GM12878 (cell line): ENCODE data around the gene PIGU. TPM values are rescaled to one million over a fixed set of nuclear protein-coding genes. Genes with fewer than 3 reads are reported as not detected.

Experiments used
- ATAC-seq: fragments of 200-7000 bp; cut with Tn5 transposase; 3 replicates; pipeline ENCODE4 v1.9.1; 2020; ENCODE audit warnings: mild to moderate bottlenecking, moderate library complexity
- BruUV-seq: library from RNA; stranded (reverse); fragments of 400-500 nt; replicated peaks from 2 replicates; lab custom pipeline; 2021; lab: Mats Ljungman, UMichigan
- CTCF ChIA-PET: fragments of 300-600 bp; sonication (Branson Sonifier 250); formaldehyde crosslinking; extraction: SDS; loops from one replicate; lab custom pipeline; 2021; ENCODE audit warnings: inconsistent platforms; lab: Yijun Ruan, JAX
- POLR2A ChIA-PET: fragments of 350-600 bp; formaldehyde crosslinking; extraction: SDS; loops from one replicate; lab custom pipeline; 2021; ENCODE audit warnings: inconsistent platforms; lab: Charles Lee
- RAD21 ChIA-PET: fragments of 300-600 bp; sonication (Branson Sonifier 250); formaldehyde crosslinking; loops from one replicate; lab custom pipeline; 2023; ENCODE audit warnings: antibody characterized with exemption; ENCODE audit not compliant: unreplicated experiment; lab: Charles Lee
- SMC1A ChIA-PET: fragments of 300-600 bp; sonication (Branson Sonifier 250); formaldehyde crosslinking; loops from one replicate; lab custom pipeline; 2023; ENCODE audit not compliant: unreplicated experiment, uncharacterized antibody; lab: Charles Lee
- DNase-seq: peaks from one replicate; pipeline ENCODE4 v3.0.0-alpha.2; 2011; ENCODE audit warnings: low read depth, low spot score
- FAIRE-seq: peaks from 3 replicates; lab custom pipeline; 2011; peaks lifted over from hg19 to GRCh38; lab: Jason Lieb, UNC
- H2AFZ ChIP-seq: 2 replicates; pipeline ENCODE4 v1.6.0; 2011; ENCODE audit warnings: low read depth, low read length, control low read depth; ENCODE audit not compliant: control insufficient read depth
- H3K27ac ChIP-seq: 2 replicates; pipeline ENCODE4 v1.5.1; 2011; ENCODE audit warnings: control low read depth; ENCODE audit not compliant: control insufficient read depth, insufficient read depth
- H3K27me3 ChIP-seq, 2 experiments: replicated peaks in 1 of 2; 2 replicates each; pipeline versions ENCODE4 v1.6.0 to v1.6.1; 2011; ENCODE audit warnings: low read length in 1 of 2; ENCODE audit not compliant: control insufficient read depth in 2 of 2, insufficient read depth in 2 of 2
- H3K36me3 ChIP-seq, 2 experiments: 2 replicates each; pipeline ENCODE4 v1.5.1; 2011; ENCODE audit warnings: low read length in 1 of 2; ENCODE audit not compliant: control insufficient read depth in 2 of 2, insufficient read depth in 2 of 2
- H3K4me1 ChIP-seq: 2 replicates; pipeline ENCODE4 v1.6.1; 2011; ENCODE audit warnings: mild to moderate bottlenecking, low read length, moderate library complexity, mixed read lengths; ENCODE audit not compliant: control insufficient read depth, insufficient read depth
- H3K4me2 ChIP-seq: 2 replicates; pipeline ENCODE4 v1.6.0; 2011; ENCODE audit warnings: control low read depth; ENCODE audit not compliant: control insufficient read depth, insufficient read depth
- H3K4me3 ChIP-seq: fragments of 200-600 bp; sonication (generic); 2 replicates; pipeline ENCODE4 v1.5.1; 2016
- H3K79me2 ChIP-seq: 2 replicates; pipeline ENCODE4 v1.6.0; 2011; ENCODE audit warnings: low read length; ENCODE audit not compliant: control insufficient read depth, insufficient read depth
- H3K9ac ChIP-seq: 2 replicates; pipeline ENCODE4 v1.8.0; 2011; ENCODE audit warnings: low read length, control low read depth, mixed read lengths; ENCODE audit not compliant: control insufficient read depth, insufficient read depth
- H3K9me3 ChIP-seq: replicated peaks from 3 replicates; pipeline ENCODE4 v1.5.1; 2011; ENCODE audit warnings: mild to moderate bottlenecking, low read length; ENCODE audit not compliant: control insufficient read depth, insufficient read depth
- H4K20me1 ChIP-seq: 2 replicates; pipeline ENCODE4 v1.6.0; 2011; ENCODE audit not compliant: control insufficient read depth, insufficient read depth
- EP300 ChIP-seq, 2 experiments: fragments of 150-350 bp in 1 of 2; IDR thresholded peaks; 2 replicates each; pipeline ENCODE4 v1.6.1; 2011 to 2012; ENCODE audit warnings: low read depth in 2 of 2, low read length in 2 of 2, borderline replicate concordance in 1 of 2, improper control_type of control experiment in 1 of 2, inconsistent platforms in 1 of 2; ENCODE audit not compliant: control insufficient read depth in 1 of 2
- GABPA ChIP-seq: IDR thresholded peaks from 2 replicates; pipeline ENCODE4 v1.6.1; 2014; ENCODE audit warnings: antibody characterized with exemption, low read depth, mild to moderate bottlenecking, inconsistent platforms
- GATAD2B ChIP-seq: fragments of 450-650 bp; conservative IDR thresholded peaks from 2 replicates; pipeline ENCODE4 v1.6.1; 2017; ENCODE audit warnings: low read depth, mild to moderate bottlenecking, moderate library complexity
- HSF1 ChIP-seq: fragments of 150-350 bp; IDR thresholded peaks from 2 replicates; pipeline ENCODE4 v1.6.1; 2014; ENCODE audit warnings: mild to moderate bottlenecking, low read depth, low read length
- KAT2A ChIP-seq: conservative IDR thresholded peaks from 2 replicates; pipeline ENCODE4 v1.6.1; 2011; ENCODE audit warnings: low read depth, low read length; ENCODE audit not compliant: control insufficient read depth
- MXI1 ChIP-seq: fragments of 150-350 bp; IDR thresholded peaks from 2 replicates; pipeline ENCODE4 v1.6.1; 2011; ENCODE audit warnings: low read depth, mild to moderate bottlenecking, inconsistent platforms, low read length, improper control_type of control experiment
- MYC ChIP-seq: IDR thresholded peaks from 2 replicates; pipeline ENCODE4 v1.6.1; 2011; ENCODE audit warnings: mild to moderate bottlenecking, low read length, moderate library complexity, inconsistent platforms; ENCODE audit not compliant: insufficient read depth, insufficient replicate concordance, insufficient read length, severe bottlenecking
- NR2F1 ChIP-seq: fragments of 450-650 bp; conservative IDR thresholded peaks from 2 replicates; pipeline ENCODE4 v1.6.1; 2017; ENCODE audit warnings: mild to moderate bottlenecking
- RB1 ChIP-seq: fragments of 450-650 bp; formaldehyde crosslinking; IDR thresholded peaks from 2 replicates; pipeline ENCODE4 v1.6.1; 2017; ENCODE audit warnings: mild to moderate bottlenecking, borderline replicate concordance
- REST ChIP-seq: IDR thresholded peaks from 2 replicates; pipeline ENCODE4 v1.6.1; 2012; ENCODE audit warnings: mild to moderate bottlenecking, low read depth, low read length
- RUNX3 ChIP-seq: IDR thresholded peaks from 2 replicates; pipeline ENCODE4 v1.6.1; 2012; ENCODE audit warnings: low read length, inconsistent platforms
- STAT1 ChIP-seq: fragments of 450-650 bp; conservative IDR thresholded peaks from 2 replicates; pipeline ENCODE4 v1.6.1; 2014; ENCODE audit warnings: antibody characterized with exemption, mild to moderate bottlenecking
- TCF7 ChIP-seq: IDR thresholded peaks from 2 replicates; pipeline ENCODE4 v1.6.1; 2014; ENCODE audit warnings: antibody characterized with exemption, borderline replicate concordance
- ZNF687 ChIP-seq: fragments of 450-650 bp; IDR thresholded peaks from 2 replicates; pipeline ENCODE4 v1.6.1; 2017; ENCODE audit warnings: mild to moderate bottlenecking, moderate library complexity
- ZZZ3 ChIP-seq: IDR thresholded peaks from 2 replicates; pipeline ENCODE4 v1.6.1; 2011; ENCODE audit warnings: low read depth; ENCODE audit not compliant: control insufficient read depth, insufficient read length
- WGBS: methylation state at CpG from one replicate; pipeline ENCODE4 v1.1.6; 2016; ENCODE audit warnings: low lambda C conversion rate; ENCODE audit not compliant: insufficient replicate concordance, insufficient coverage; ENCODE audit errors: missing lambda C conversion rate; 5-methylcytosine and 5-hydroxymethylcytosine counted together
- in situ Hi-C: fragments of 300-500 bp; cut with MboI; formaldehyde crosslinking; loops from 9 replicates; pipeline ENCODE4 v1.14.3; 2018; ENCODE audit warnings: mixed read lengths
- intact Hi-C: fragments of 100-400 bp; cut with micrococcal nuclease; formaldehyde crosslinking; loops from one replicate; pipeline ENCODE4 v1.14.2; 2022; ENCODE audit not compliant: unreplicated experiment
- polyA plus RNA-seq, 11 experiments: library from polyadenylated mRNA; depleted of rRNA in 4 of 11; unstranded in 6 of 11; stranded (reverse) in 5 of 11; fragments of >200 nt; fragmentation: Nextera tagmentation in 4 of 11; fragmentation: Illumina TruSeq in 1 of 11; extraction: Ambion mirVana in 4 of 11; extraction: Trizol in 1 of 11; gene quantifications; 1 replicate in 1 of 11; 2 replicates in 10 of 11; pipeline versions ENCODE4 v1.2.1 to v1.2.3, GENCODE V29; 2011 to 2016; ENCODE audit warnings: inconsistent platforms in 2 of 11, missing spikeins in 2 of 11, low read depth in 1 of 11
- total RNA-seq, 4 experiments: library from RNA; depleted of rRNA in 3 of 4; stranded (reverse); fragments of >200 nt in 3 of 4; fragmentation: Illumina TruSeq in 1 of 4; extraction: Trizol in 1 of 4; gene quantifications; 2 replicates each; pipeline versions ENCODE4 v1.2.1 to v1.2.3, GENCODE V29; 2013 to 2021

The PIGU gene
- total and polyA plus RNA-seq, 10 of the 15 experiments (the other 5 are each of a cell fraction or from before 2014, with no cell fraction given), result 4.1 to 88.2 (median 25.0) TPM

DNA sequence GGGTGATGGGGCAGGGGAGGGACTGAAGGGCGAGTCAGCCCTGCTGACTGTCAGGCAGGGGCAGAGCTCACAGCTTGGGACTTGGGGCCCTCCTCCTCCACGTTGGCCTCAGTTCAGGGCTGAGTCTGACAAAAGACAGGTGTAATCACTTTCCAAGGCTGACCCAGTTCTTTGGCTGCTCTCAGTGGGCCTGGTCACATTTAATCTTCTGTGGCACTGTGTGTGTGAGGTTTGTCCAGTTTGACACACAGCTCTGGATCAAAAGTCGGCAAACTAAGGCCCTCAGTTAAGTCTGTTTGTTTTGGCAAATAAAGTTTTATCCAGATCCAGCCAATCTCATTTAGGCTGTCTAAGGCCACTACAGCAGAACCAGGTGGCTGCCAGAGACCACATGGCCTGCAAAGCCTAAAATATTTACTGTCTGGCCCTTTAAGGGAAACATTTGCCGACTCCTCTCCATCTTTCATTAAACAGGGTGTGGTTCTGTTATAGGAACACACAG, 123.5 kb downstream of the PIGU start:
- Histone ChIP-seq H3K36me3 (no peaks in the 10 kb centered on the region), H3K9me3 (no peaks in the 10 kb centered on the region), H3K27ac (no peak overlapping the region), H3K4me1 (no peaks in the 10 kb centered on the region), H3K4me2 (no peak overlapping the region), H2AFZ (no peak overlapping the region), H3K4me3 (no peak overlapping the region), H4K20me1 (no peaks in the 10 kb centered on the region), H3K9ac (no peak overlapping the region), H3K79me2 (no peaks in the 10 kb centered on the region), H3K27me3 (no peaks in the 10 kb centered on the region)
- ChIA-PET POLR2A (no interaction called here), CTCF (no interaction called here), RAD21 (no interaction called here), SMC1A (interaction anchor here (1.3 kb wide), 1 partner anchor 31 kb away, joined by 3 read pairs; no protein-coding TSS in a partner anchor)
- 73% methylated on average over 4 of the region's 4 CpGs for WGBS
- no peak for FAIRE-seq
- in situ Hi-C loops (no loop called here), intact Hi-C loops (no loop called here)
- no TSS peak for BruUV-seq
- ATAC-seq, result no peak
- no peak for DNase-seq
- TF ChIP-seq REST, result no peak
- TF ChIP-seq EP300 (IDR thresholded peaks at IDR 0.05; ENCODE audit: borderline replicate concordance in 1 of 2, control insufficient read depth in 1 of 2, low read depth in 2 of 2, low read length in 2 of 2), result no peak
- TF ChIP-seq GABPA, result no peak
- no peak for TF ChIP-seq MYC
- no peak for TF ChIP-seq ZZZ3
- TF ChIP-seq STAT1, result no peak
- no peak for TF ChIP-seq NR2F1
- no peak for TF ChIP-seq RB1
- no peak for TF ChIP-seq MXI1
- no peak for TF ChIP-seq TCF7
- no peak for TF ChIP-seq KAT2A
- TF ChIP-seq RUNX3, result no peak
- no peak for TF ChIP-seq HSF1
- TF ChIP-seq GATAD2B, result no peak
- no peak for TF ChIP-seq ZNF687
